K562 (cell line): ENCODE measurements around the gene MCM9.

Source experiments
- E2F4 ChIP-seq: sonication (generic); formaldehyde crosslinking; IDR thresholded peaks from 2 replicates; pipeline ENCODE4 v1.8.0; 2022; ENCODE audit warnings: mild to moderate bottlenecking, low read depth, missing genetic modification reagents
- HDAC6 ChIP-seq: IDR thresholded peaks from 2 replicates; pipeline ENCODE4 v1.6.1; 2012; ENCODE audit warnings: low read depth, mild to moderate bottlenecking, control low read depth, inconsistent platforms, low read length, moderate library complexity

- TF ChIP-seq E2F4 (CRISPR knock-in tag) (no peak), HDAC6 (no peak)
Measured at GRCh38 chr6:118889163-118889562, 45.8 kb downstream of the MCM9 start.
